Activated CD4-positive, alpha-beta T cell treated with anti-CD3 and anti-CD28 coated beads for 48 hours (primary cell): ENCODE measurements around the gene SUMF1.
"Not testable (repeated sequence)": the region's sequence is repeated elsewhere in the genome, so short reads cannot be mapped to it uniquely, and the experiment has no call there.

Experiments
- DNase-seq: peaks from one replicate; pipeline ENCODE4 v3.0.0-alpha.2; 2020

Gene SUMF1

DNA sequence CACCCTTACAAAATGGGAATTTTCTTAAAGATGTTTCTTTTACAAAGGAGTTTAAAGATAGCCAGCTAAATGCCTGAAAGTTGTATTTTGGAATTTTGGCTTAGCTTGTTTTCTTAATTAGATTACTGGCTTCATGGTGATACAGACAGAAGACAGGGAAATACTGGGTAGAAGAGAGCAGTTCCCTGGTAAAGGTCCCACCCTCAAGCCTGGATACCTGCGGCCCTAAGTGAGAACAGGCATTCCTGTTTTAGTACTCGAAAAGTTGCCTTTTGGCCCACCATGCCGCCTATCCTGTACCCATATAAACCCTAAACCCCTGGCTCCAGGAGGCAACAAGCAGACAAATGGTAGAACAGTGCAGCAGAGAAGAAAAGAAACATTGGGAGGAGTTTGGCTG lies 134.5 kb downstream of the SUMF1 start:
- DNase-seq = no peak

DNA sequence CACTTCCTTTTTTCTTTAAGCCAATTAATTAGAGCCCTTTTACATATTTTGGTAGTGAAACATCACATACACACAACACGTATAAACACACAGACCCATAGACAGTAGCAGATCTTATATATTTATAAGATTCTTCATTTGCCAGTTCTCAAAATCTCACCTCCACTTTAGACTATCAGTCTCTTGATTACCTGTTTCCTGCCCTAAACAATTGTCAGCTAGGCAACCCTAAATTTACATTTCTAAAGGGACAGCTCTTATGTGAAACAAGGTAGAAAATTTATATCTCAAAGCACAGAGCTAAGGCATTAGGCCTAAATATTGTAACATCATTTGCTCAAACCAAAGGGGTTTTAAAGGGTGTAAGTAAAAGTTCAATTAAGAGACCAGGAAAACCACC lies 135.0 kb downstream of the SUMF1 start:
- DNase-seq = no peak

DNA sequence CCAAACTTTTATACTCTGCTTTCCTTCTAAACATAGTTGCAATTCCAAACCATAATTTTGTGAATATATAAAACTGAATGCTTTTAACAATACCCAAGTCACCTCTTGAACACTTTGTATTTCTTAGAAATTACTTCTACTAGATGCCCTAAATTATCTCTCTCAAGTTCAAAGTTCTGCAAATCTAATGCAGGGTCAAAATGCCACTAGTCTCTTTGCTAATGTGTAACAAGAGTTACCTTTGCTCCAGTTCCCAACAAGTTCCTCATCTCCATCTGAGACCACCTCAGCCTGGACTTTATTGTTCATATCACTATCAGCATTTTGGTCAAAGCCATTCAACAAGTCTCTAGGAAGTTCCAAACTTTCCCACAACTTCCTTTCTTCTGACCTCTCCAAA lies 137.3 kb downstream of the SUMF1 start:
- DNase-seq = not testable (repeated sequence)

DNA sequence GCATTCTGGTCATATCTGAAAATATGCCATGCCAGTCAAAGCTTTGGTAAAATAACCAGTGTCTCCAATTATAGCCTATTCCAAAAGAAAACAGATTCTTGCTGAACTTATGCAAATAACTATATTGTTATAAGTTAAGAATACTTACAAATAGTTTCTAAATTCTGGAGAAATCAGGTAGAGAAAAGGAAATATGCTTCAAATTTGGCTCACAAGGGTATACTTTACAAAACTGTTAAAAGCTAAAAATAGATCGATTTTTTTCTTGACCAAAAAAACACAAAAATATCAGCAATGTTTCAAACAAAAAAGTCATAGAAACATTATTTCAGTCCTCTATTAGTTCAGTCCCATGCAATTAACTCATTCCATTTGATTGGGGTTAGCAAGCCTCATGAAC lies 140.2 kb downstream of the SUMF1 start:
- DNase-seq = no peak

DNA sequence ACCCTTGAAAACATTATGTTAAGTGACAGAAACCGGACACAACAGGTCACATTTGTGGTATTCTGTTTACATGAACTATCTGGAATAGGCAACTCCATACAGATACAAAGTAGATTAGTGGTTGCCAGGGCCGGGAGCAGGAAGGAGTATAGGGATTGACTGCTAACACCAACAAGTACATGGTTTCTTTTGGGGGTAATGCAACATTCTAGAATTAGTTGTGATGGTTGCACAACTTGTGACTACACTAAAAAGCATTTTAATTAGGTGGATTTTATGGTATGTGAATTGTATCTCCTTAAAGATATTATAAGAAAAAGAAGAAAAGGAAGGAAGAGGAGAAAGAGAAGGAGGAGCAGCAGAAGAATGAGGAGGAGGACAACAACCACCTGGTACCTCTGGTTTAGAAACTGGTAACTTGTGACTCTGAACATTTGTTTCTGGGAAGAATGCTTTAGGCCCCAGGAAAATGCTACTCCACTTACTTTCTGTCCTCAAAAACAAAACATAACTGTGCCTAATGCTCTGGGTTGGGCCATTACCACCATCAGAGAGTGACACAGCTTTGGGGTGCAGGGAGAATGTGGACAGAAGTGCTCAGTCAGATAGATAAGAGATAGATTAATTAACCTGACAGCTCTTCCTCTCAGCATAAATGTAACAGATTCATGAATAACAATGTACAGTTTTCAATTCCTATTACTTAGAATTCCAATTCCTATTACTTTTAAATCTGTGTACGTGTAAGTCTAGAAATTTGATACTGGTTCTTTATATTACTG lies 143.6 kb downstream of the SUMF1 start:
- no peak for DNase-seq

DNA sequence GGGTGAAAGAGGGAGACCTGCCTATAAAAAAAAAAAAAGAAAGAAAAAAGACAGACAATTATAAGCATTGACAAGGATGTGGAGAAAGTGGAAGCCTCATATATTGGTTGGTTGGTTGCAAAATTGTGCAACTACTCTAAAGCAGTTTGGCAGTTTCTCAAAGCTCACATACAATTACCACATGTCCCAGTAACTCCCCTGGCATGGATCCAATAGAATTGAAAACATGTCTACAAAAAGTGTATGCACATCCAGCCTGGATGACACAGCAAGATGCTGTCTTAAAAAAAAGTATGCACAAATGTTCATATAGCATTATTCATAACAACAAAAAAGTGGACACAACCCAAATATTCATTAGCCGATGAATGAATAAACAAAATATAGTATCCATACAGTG lies 144.4 kb downstream of the SUMF1 start:
- no peak for DNase-seq

DNA sequence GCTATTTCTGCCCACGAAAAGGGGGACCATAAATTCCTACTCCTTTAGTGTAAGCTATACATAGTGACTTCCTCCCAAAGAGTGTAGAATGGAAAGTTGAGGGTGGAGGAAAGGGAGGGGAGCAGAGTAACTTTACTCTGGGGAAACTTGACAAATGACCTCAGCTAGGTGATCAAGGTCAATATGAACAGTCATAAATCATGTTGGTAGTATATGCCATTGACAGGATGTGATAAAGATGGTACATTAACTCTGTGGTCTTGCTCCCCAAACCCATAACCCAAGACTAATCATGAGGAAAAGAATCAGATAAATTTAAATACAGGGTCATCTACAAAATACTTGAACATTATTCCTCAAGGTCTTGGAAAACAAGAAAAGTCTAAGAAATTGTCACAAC lies 145.3 kb downstream of the SUMF1 start:
- no peak for DNase-seq

DNA sequence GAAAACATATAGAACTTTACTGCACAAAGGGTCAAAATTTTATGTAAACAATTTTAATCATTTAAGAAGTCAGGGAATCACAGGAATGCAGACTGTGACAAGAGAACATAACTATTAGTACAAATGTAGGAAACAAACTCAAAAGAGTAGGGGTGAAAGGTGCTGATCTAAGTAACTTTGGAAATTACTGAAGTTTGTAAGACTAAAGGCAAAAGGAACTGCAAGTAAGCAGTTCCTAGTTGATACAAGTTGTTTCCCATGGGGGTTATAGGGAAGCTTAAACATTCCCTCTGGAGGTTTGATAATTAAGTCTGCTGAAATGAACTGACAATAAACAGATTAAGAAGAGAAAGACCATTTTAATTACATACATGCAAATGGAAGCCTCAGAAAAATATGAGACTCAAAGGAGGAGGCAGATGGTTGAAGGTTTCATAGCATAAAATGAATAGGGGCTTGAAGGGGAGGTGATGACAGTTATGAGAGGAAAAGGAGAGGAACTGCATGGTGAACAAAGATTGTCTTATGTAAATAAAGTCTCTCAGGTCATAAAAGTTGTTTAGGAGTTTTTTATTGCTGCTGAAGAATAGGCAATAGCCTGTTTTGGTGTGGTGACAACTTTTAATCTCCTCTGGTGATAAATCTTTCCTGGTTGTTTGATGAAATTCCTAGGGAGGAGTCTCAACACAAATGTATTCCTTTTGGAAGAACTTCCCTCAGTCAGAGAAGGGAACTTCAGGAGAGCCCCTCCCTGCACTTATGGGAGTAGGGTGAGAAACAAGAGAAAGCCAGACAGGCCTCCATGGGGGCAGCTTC lies 146.8 kb downstream of the SUMF1 start:
- DNase-seq = no peak

DNA sequence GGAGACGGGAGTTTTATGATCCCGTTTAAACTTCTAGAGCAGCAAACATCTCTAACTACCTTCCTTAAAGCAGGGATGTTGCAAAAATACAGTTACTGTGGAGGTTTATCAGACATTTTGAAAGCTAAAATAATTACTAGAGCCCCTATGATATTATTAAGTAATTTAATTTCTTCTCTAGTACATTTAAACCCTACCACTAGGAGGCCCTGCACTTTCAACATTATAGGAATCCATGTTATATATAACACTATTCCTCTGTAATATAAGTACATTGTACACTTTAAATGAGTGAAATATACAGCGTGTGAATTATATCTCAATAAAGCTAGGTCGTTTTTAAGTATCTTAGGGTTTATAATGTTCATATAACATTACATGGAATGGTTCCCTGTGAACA lies 152.4 kb downstream of the SUMF1 start:
- DNase-seq = no peak

DNA sequence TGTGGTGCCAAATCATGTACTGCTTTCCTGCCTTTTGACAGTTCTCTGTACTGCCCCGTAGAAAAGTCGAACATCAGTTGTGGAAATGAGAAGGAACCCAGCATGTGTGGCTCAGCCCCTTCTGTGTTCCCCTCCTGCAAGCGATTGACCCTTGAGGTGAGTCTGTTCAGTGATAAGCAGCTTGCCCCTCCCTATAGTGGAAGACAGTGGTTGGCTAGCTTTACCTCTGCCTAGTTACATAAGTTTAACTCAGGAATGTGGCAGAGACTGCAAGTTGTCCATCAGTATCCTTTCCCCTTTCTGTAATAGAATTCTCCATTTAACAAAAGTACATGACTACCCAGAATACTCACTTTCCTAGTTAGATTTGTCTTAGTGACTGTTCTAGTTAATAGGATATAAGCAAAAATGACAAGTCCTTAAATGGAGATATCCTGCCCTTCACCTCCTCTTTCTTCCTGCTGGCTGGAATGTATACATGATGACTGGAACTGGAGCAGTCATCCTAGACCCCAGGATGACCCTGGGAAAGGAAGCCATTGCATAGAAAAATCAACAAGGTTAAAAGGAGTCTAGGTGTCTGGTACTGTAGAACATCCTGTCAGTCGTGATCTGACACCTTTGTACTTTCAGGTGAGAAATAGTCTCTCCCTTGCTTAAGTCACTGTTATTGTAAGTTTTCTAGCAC lies 153.3 kb downstream of the SUMF1 start:
- no peak for DNase-seq

DNA sequence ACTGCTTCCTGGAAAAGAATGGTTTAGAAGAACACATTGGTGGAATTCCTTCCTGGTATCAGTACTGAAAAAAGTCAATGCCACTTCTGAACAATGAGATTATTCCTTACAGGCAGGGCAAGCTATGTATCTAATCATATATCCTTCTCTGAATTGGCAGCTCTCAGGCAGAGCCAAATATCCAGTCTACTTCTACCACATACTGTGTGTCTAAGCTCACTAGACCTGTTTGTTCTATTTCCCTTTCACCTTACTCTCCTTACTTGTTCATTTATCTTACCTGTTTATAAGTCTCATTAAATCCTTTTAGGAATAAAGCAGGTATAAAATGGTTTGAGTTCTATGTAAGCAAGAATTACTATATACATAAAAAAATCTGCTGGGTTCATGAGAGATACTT lies 155.6 kb downstream of the SUMF1 start:
- no peak for DNase-seq
